ENCODE data around the gene NAA25.

- TF ChIP-seq CTCF (conservative IDR thresholded peaks at IDR 0.05; ENCODE audit: low read depth, low read length) (no peak), EZH2 (IDR thresholded peaks at IDR 0.05; ENCODE audit: borderline replicate concordance, low read depth, low read length, poor library complexity, severe bottlenecking) (no peak)
Measured at GRCh38 chr12:112015938-112016337, 92.6 kb downstream of the NAA25 start.
